Activated T-helper 17 cell treated with anti-CD3 and anti-CD28 coated beads, Interleukin-2, amount 50 U/mL, for 72 hours (primary cell): ENCODE data around the gene TMCC1. TPM values are rescaled to one million over a fixed set of nuclear protein-coding genes. Genes with fewer than 3 reads are reported as not detected.
"Not testable (repeated sequence)": the region's sequence is repeated elsewhere in the genome, so short reads cannot be mapped to it uniquely, and the experiment has no call there.

Source experiments
- ATAC-seq: fragments of 150-1000 bp; cut with Tn5 transposase; replicated peaks from 2 replicates; pipeline ENCODE4 v1.10.0; 2021; ENCODE audit warnings: mild to moderate bottlenecking, moderate library complexity
- H3K27ac Mint-ChIP-seq: one replicate; pipeline ENCODE4 v1.8.0; 2022; ENCODE audit warnings: mixed read lengths
- H3K27me3 Mint-ChIP-seq: one replicate; pipeline ENCODE4 v1.8.0; 2022; ENCODE audit warnings: mixed read lengths
- H3K36me3 Mint-ChIP-seq: one replicate; pipeline ENCODE4 v1.8.0; 2022; ENCODE audit warnings: low read depth, mild to moderate bottlenecking, mixed read lengths
- H3K4me1 Mint-ChIP-seq: one replicate; pipeline ENCODE4 v1.8.0; 2022; ENCODE audit warnings: mixed read lengths
- H3K4me3 Mint-ChIP-seq: one replicate; pipeline ENCODE4 v1.8.0; 2022; ENCODE audit warnings: mild to moderate bottlenecking, mixed read lengths
- H3K9me3 Mint-ChIP-seq: one replicate; pipeline ENCODE4 v1.8.0; 2022; ENCODE audit warnings: mixed read lengths
- total RNA-seq, 2 donors: library from RNA; stranded (reverse); gene quantifications; one replicate each; pipeline ENCODE4 v1.2.3, GENCODE V29; 2022

Gene TMCC1
- total RNA-seq, 2 donors from 2014 or later: 16.4 to 19.5 TPM

DNA sequence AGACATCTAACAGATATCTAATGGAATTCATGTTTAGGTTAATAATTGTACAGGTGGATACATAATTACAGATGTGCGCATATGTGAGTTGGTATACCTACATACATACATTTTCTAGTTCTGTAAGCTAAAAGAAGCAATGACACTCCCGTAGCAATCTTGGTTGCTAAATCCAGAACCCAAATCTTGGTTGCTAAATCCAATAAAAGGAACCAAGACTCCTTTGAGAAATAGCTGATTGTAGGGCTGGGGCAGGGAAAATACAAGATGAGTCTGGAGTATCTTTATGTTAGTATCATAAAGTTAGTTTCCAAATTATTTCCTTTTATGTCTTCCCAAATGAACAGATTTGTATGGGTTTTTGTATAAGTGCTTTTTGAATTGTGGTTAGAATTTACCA, 135.2 kb downstream of the TMCC1 start:
- Mint-ChIP-seq H3K36me3 (peaks cover 1% of the 10 kb centered on the region), H3K4me3 (no peak overlapping the region), H3K27me3 (no peaks in the 10 kb centered on the region), H3K9me3 (peaks cover 4% of the 10 kb centered on the region), H3K27ac (no peak overlapping the region), H3K4me1 (no peaks in the 10 kb centered on the region)
- ATAC-seq: no peak

DNA sequence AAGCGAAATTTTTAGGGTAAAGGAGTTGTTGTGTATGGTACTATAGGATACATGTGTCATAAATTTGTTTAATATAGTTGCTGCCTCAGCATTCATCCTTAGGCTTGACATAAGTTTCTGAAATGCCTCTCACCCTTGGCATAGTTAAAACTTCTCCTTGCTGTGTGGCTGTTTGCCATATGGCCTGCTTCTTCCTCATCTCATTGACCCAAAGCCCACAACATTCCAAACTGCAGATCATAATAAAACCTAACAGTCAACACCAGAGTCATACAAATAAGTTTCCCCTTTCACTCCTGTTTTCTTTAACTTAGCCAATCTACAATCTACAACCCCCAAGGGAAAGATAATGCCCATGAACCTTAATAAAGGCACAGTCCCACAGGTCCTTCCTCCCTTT, 136.6 kb downstream of the TMCC1 start:
- H3K4me3 Mint-ChIP-seq: no peak overlapping the region

DNA sequence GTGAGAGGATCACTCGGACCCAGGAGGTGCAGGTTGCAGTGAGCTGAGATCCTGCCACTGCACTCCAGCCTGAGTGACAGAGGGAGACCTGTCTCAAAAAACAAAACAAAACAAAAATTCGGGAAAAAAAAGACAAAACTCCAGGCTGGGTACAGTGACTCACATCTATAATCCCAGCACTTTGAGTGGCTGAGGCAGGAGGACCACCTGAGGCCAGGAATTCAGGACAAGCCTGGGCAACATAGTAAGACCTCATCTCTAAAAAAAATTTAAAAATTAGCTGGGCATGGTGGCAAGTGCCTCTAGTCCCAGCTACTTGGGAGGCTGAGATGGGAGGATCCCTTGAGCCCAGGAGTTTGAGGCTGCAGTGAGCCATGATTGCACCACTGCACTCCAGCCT, 142.4 kb downstream of the TMCC1 start:
- not testable (repeated sequence) for H3K9me3 Mint-ChIP-seq, H3K4me1 Mint-ChIP-seq, ATAC-seq, H3K27ac Mint-ChIP-seq, H3K27me3 Mint-ChIP-seq, H3K36me3 Mint-ChIP-seq, H3K4me3 Mint-ChIP-seq

More for the DNA sequence above, 136.6 kb downstream of the TMCC1 start:
- Mint-ChIP-seq H3K36me3 (peaks cover 6% of the 10 kb centered on the region), H3K4me1 (no peaks in the 10 kb centered on the region), H3K27me3 (no peaks in the 10 kb centered on the region), H3K9me3 (peaks cover 7% of the 10 kb centered on the region), H3K27ac (no peak overlapping the region)
- ATAC-seq: no peak

DNA sequence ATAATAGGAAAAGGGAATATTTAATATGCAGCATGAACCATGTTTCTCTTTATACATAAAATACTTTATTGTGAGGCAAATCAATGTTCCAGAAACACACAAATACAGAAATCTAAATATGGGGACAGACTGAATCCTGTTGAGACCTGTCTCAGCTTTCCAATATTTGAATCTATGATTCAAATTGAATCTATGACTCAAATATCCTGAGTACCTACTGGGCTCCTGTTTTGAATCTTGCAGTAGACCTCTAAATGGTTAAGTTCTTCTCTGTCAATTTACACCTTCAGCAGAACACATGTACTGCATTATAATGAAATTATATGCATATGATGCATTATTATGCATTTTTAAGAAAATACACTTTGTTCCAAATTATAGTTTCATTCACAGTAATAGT, 143.8 kb downstream of the TMCC1 start:
- H3K9me3 Mint-ChIP-seq: peaks cover 7% of the 10 kb centered on the region
- ATAC-seq: peak; percentile 93

GRCh38 chr3:129747992-129748391, 145.5 kb downstream of the TMCC1 start:
- H3K9me3 Mint-ChIP-seq: peaks cover 1% of the 10 kb centered on the region
- peaks cover 7% of the 10 kb centered on the region for H3K4me1 Mint-ChIP-seq

More for the DNA sequence above, 143.8 kb downstream of the TMCC1 start:
- H3K36me3 Mint-ChIP-seq: peaks cover 6% of the 10 kb centered on the region
- peaks cover 7% of the 10 kb centered on the region for H3K4me1 Mint-ChIP-seq
- no peak overlapping the region for H3K4me3 Mint-ChIP-seq
- no peak overlapping the region for H3K27ac Mint-ChIP-seq
- no peaks in the 10 kb centered on the region for H3K27me3 Mint-ChIP-seq

GRCh38 chr3:129747136-129747535, 146.4 kb downstream of the TMCC1 start:
- Mint-ChIP-seq H3K4me3 (no peak overlapping the region), H3K4me1 (peaks cover 14% of the 10 kb centered on the region), H3K36me3 (no peaks in the 10 kb centered on the region), H3K27me3 (no peaks in the 10 kb centered on the region), H3K9me3 (no peaks in the 10 kb centered on the region), H3K27ac (no peak overlapping the region)
- ATAC-seq: no peak

More at GRCh38 chr3:129747992-129748391, 145.5 kb downstream of the TMCC1 start:
- H3K4me3 Mint-ChIP-seq: no peak overlapping the region
- peak; percentile 67 for ATAC-seq
- peaks cover 1% of the 10 kb centered on the region for H3K36me3 Mint-ChIP-seq
- no peaks in the 10 kb centered on the region for H3K27me3 Mint-ChIP-seq
- no peak overlapping the region for H3K27ac Mint-ChIP-seq

- H3K4me3 Mint-ChIP-seq: no peak overlapping the region
- H3K9me3 Mint-ChIP-seq: no peaks in the 10 kb centered on the region
- H3K4me1 Mint-ChIP-seq: peaks cover 14% of the 10 kb centered on the region
- H3K27me3 Mint-ChIP-seq: no peaks in the 10 kb centered on the region
- no peak overlapping the region for H3K27ac Mint-ChIP-seq
- H3K36me3 Mint-ChIP-seq: no peaks in the 10 kb centered on the region
- ATAC-seq: no peak
These were observed 146.9 kb downstream of the TMCC1 start for GRCh38 chr3:129746629-129747028.

DNA sequence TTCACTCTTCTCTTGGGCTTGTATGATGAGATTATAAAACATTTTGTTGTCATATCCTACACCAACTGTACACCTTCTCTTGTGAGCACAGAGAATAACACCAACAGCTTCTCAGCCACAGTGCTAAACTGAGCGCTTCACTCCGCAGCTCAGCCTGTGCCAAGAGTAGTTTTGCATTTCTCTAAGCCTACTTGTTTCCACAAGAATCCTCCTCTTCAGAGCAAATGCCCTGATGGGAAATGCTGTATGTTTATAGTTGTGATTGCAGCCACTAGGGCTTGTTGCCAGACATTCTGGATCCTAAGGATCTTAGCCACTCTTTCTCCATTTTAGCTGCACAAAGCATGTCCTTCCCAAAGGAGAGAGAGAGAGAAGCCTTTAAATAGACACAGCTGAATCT, 148.3 kb downstream of the TMCC1 start:
- H3K9me3 Mint-ChIP-seq: no peaks in the 10 kb centered on the region
- no peak for ATAC-seq
- H3K27ac Mint-ChIP-seq: no peak overlapping the region
- no peaks in the 10 kb centered on the region for H3K36me3 Mint-ChIP-seq
- H3K4me3 Mint-ChIP-seq: no peak overlapping the region
- H3K27me3 Mint-ChIP-seq: no peaks in the 10 kb centered on the region
- peaks cover 21% of the 10 kb centered on the region for H3K4me1 Mint-ChIP-seq

GRCh38 chr3:129741794-129742193, 151.7 kb downstream of the TMCC1 start:
- H3K27me3 Mint-ChIP-seq: no peaks in the 10 kb centered on the region
- no peak overlapping the region for H3K4me3 Mint-ChIP-seq
- peaks cover 17% of the 10 kb centered on the region for H3K4me1 Mint-ChIP-seq
- no peak overlapping the region for H3K27ac Mint-ChIP-seq
- H3K36me3 Mint-ChIP-seq: no peaks in the 10 kb centered on the region
- ATAC-seq: no peak
- H3K9me3 Mint-ChIP-seq: no peaks in the 10 kb centered on the region

DNA sequence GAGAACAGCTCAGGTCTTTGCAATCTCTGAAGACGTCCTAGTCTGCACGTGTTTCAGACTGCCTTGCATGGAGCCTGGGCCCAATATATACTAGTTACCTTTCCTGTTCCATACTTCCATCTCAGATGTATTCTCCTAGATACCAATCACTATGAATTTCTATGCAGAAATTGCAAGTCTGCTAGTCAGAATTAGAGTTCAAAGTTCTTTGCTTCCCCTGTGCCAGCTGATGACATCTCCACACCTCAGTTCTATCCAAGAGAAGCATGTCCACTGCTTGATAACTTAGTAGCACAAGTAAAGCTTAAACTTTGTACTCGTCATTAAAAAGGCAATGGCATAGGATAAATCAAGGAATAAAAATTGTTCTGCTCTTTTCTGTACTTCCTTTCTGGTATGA, 153.4 kb downstream of the TMCC1 start:
- H3K36me3 Mint-ChIP-seq: no peaks in the 10 kb centered on the region
- no peak for ATAC-seq
- H3K27me3 Mint-ChIP-seq: no peaks in the 10 kb centered on the region
- no peak overlapping the region for H3K4me3 Mint-ChIP-seq
- peaks cover 17% of the 10 kb centered on the region for H3K4me1 Mint-ChIP-seq
- H3K27ac Mint-ChIP-seq: no peak overlapping the region
- no peaks in the 10 kb centered on the region for H3K9me3 Mint-ChIP-seq

DNA sequence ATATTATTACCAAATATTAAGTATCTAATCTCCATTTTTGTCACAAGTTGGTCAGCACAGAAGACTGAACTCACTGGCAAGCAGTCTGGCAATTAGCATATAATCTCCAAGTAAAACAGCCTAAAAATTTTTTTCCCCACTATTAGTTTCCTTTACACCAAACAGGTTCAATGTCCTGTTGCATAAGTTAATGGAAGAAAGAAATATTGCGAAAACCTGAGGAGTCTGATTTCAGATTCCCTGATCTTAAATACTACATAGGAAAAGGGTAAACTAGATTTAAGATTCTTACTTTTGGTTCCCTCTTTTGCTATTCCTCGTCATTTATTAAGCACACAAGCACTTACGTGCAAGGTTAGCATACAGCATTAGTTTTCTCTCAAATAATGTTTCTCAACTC, 153.9 kb downstream of the TMCC1 start:
- no peak for ATAC-seq
- Mint-ChIP-seq H3K27ac (no peak overlapping the region), H3K9me3 (no peaks in the 10 kb centered on the region), H3K27me3 (no peaks in the 10 kb centered on the region), H3K36me3 (no peaks in the 10 kb centered on the region), H3K4me1 (peaks cover 17% of the 10 kb centered on the region), H3K4me3 (no peak overlapping the region)

GRCh38 chr3:129738172-129738571, 155.3 kb downstream of the TMCC1 start:
- no peaks in the 10 kb centered on the region for H3K27me3 Mint-ChIP-seq
- peaks cover 17% of the 10 kb centered on the region for H3K4me1 Mint-ChIP-seq
- ATAC-seq: no peak
- no peak overlapping the region for H3K27ac Mint-ChIP-seq
- H3K4me3 Mint-ChIP-seq: no peak overlapping the region
- no peaks in the 10 kb centered on the region for H3K9me3 Mint-ChIP-seq
- H3K36me3 Mint-ChIP-seq: no peaks in the 10 kb centered on the region

DNA sequence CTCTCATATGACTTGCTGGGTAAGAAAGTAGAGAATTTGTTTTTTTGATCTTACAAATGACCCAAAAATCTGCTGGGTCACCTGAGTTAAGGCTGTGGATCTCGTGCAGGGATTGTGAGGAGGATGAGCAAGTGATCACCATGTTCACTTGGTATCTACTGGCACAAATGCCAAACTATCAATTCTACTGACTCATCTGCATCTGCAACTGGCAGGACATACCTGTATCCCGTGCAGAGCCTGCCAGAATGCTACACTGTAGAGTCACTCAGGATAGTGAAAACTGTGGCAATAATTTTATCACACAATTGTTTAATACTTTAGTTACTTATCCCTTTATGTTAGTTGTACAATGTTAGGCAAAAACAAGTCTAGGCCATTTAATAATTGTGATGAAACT, 157.4 kb downstream of the TMCC1 start:
- ATAC-seq: no peak
- no peak overlapping the region for H3K27ac Mint-ChIP-seq
- no peaks in the 10 kb centered on the region for H3K36me3 Mint-ChIP-seq

DNA sequence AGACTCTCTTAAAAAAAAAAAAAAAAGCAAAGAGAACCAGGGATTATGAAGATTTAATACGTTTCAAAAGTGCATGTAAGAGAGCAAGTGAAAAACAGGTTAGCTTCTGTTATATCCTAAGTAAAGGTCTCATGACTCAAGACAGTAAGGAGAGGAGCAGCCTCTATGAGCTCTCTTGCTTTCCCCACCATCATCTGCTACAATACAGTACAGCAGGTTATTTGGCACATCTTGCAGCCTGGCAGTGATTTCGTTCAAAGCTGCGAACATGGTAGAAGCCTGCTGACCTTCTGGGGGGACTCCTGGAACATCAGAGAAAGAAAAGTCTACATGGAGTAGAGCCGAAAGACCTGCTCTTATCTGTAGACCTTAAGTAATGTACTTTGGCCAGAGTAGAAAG, 157.9 kb downstream of the TMCC1 start:
- H3K36me3 Mint-ChIP-seq: no peaks in the 10 kb centered on the region
- H3K27ac Mint-ChIP-seq: no peak overlapping the region
- H3K4me1 Mint-ChIP-seq: peaks cover 6% of the 10 kb centered on the region
- ATAC-seq: no peak
- no peaks in the 10 kb centered on the region for H3K27me3 Mint-ChIP-seq
- no peaks in the 10 kb centered on the region for H3K9me3 Mint-ChIP-seq
- H3K4me3 Mint-ChIP-seq: no peak overlapping the region

More for the DNA sequence above, 157.4 kb downstream of the TMCC1 start:
- no peak overlapping the region for H3K4me3 Mint-ChIP-seq
- H3K4me1 Mint-ChIP-seq: peaks cover 10% of the 10 kb centered on the region
- H3K9me3 Mint-ChIP-seq: no peaks in the 10 kb centered on the region
- no peaks in the 10 kb centered on the region for H3K27me3 Mint-ChIP-seq

GRCh38 chr3:129734449-129734848, 159.1 kb downstream of the TMCC1 start:
- H3K36me3 Mint-ChIP-seq: no peaks in the 10 kb centered on the region
- H3K27me3 Mint-ChIP-seq: no peaks in the 10 kb centered on the region
- H3K4me3 Mint-ChIP-seq: no peak overlapping the region
- H3K9me3 Mint-ChIP-seq: no peaks in the 10 kb centered on the region
- no peak for ATAC-seq
- no peak overlapping the region for H3K27ac Mint-ChIP-seq
- no peaks in the 10 kb centered on the region for H3K4me1 Mint-ChIP-seq

- ATAC-seq: no peak
- H3K4me1 Mint-ChIP-seq: no peaks in the 10 kb centered on the region
- H3K36me3 Mint-ChIP-seq: no peaks in the 10 kb centered on the region
- H3K9me3 Mint-ChIP-seq: no peaks in the 10 kb centered on the region
- no peak overlapping the region for H3K4me3 Mint-ChIP-seq
- H3K27ac Mint-ChIP-seq: no peak overlapping the region
- no peaks in the 10 kb centered on the region for H3K27me3 Mint-ChIP-seq
These were observed 161.2 kb downstream of the TMCC1 start for GRCh38 chr3:129732200-129732876.
